Muscle layer of colon (tissue), 2 donors: ENCODE data around the gene SERGEF.

Experiments used
- H3K27ac ChIP-seq: one replicate; pipeline ENCODE4 v1.7.0; 2013; ENCODE audit warnings: low read depth, mild to moderate bottlenecking, low read length, moderate library complexity
- H3K27me3 ChIP-seq, 2 donors: one replicate each; pipeline ENCODE4 v1.7.0; 2013; ENCODE audit warnings: low read length in 2 of 2, mild to moderate bottlenecking in 2 of 2; ENCODE audit not compliant: insufficient read depth in 2 of 2, control insufficient read depth in 1 of 2
- H3K36me3 ChIP-seq: one replicate; pipeline ENCODE4 v1.7.0; 2013; ENCODE audit warnings: mild to moderate bottlenecking, low read length; ENCODE audit not compliant: insufficient read depth
- H3K4me1 ChIP-seq: one replicate; pipeline ENCODE4 v1.7.0; 2013; ENCODE audit warnings: mild to moderate bottlenecking, low read length; ENCODE audit not compliant: insufficient read depth
- H3K4me3 ChIP-seq, 2 donors: one replicate each; pipeline ENCODE4 v1.7.0; 2013; ENCODE audit warnings: low read length in 2 of 2, low read depth in 1 of 2, mild to moderate bottlenecking in 1 of 2, moderate library complexity in 1 of 2
- H3K9ac ChIP-seq: one replicate; pipeline ENCODE4 v1.7.0; 2013; ENCODE audit warnings: low read length
- H3K9me3 ChIP-seq: one replicate; pipeline ENCODE4 v1.7.0; 2013; ENCODE audit warnings: mild to moderate bottlenecking, low read length
- donor health status: abdominal sarcoma.
- donor health status: Adenocarcinoma of cecum.

Gene SERGEF

DNA sequence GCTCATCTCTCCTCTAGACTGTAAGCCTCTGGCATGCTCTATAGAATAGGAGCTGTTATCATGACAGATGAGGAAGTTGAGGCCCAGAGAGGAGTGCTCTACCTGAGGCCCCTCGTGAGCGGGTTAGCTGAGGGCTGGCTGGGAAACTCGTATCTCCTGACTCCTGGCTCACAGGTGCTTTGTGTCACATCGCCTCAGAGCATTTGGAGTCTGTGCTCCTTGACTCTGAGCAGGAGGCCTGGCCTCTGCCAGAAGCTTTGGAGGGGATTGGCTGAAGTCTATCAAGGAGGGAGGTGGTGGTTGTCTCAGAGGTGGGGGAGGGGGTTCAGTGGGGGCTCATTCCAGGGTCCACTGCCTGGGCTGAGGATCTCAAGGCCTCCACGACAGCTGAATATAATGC lies 270.8 kb downstream of the SERGEF start:
- H3K9me3 ChIP-seq = no peaks in the 10 kb centered on the region
- no peak overlapping the region for H3K4me3 ChIP-seq
- H3K9ac ChIP-seq = no peak overlapping the region
- H3K36me3 ChIP-seq = no peaks in the 10 kb centered on the region
- H3K4me1 ChIP-seq = no peaks in the 10 kb centered on the region
- H3K27me3 ChIP-seq = peaks cover 25 to 43% of the 10 kb centered on the region in 2 donors
- no peak overlapping the region for H3K27ac ChIP-seq

GRCh38 chr11:17741487-17741886 lies 271.4 kb downstream of the SERGEF start:
- Histone ChIP-seq H3K9ac (no peak overlapping the region), H3K27me3 (peaks cover 30 to 48% of the 10 kb centered on the region in 2 donors), H3K4me3 (no peak overlapping the region), H3K9me3 (no peaks in the 10 kb centered on the region), H3K27ac (no peak overlapping the region), H3K4me1 (no peaks in the 10 kb centered on the region), H3K36me3 (no peaks in the 10 kb centered on the region)

- H3K9ac ChIP-seq = no peak overlapping the region
- peaks cover 37 to 56% of the 10 kb centered on the region in 2 donors for H3K27me3 ChIP-seq
- H3K36me3 ChIP-seq = no peaks in the 10 kb centered on the region
- no peaks in the 10 kb centered on the region for H3K4me1 ChIP-seq
- H3K4me3 ChIP-seq = no peak overlapping the region
- no peaks in the 10 kb centered on the region for H3K9me3 ChIP-seq
- H3K27ac ChIP-seq = no peak overlapping the region
These were observed 272.1 kb downstream of the SERGEF start for GRCh38 chr11:17740649-17741235.

- Histone ChIP-seq H3K36me3 (no peaks in the 10 kb centered on the region), H3K27me3 (peaks cover 37 to 63% of the 10 kb centered on the region in 2 donors), H3K9me3 (no peaks in the 10 kb centered on the region), H3K9ac (no peak overlapping the region), H3K27ac (no peak overlapping the region), H3K4me1 (no peaks in the 10 kb centered on the region), H3K4me3 (no peak overlapping the region)
These were observed 272.9 kb downstream of the SERGEF start for GRCh38 chr11:17739945-17740338.

GRCh38 chr11:17738151-17738973 lies 274.5 kb downstream of the SERGEF start:
- H3K9ac ChIP-seq = no peak overlapping the region
- H3K4me1 ChIP-seq = peaks cover 7% of the 10 kb centered on the region
- no peak overlapping the region for H3K27ac ChIP-seq

More at GRCh38 chr11:17738151-17738973, 274.5 kb downstream of the SERGEF start:
- peaks cover 40 to 73% of the 10 kb centered on the region in 2 donors for H3K27me3 ChIP-seq
- no peaks in the 10 kb centered on the region for H3K9me3 ChIP-seq
- H3K36me3 ChIP-seq = no peaks in the 10 kb centered on the region
- no peak overlapping the region for H3K4me3 ChIP-seq
